Activated B cell treated with CpG ODN at 0.5 μM for 24 hours (primary cell): ENCODE measurements around the gene RAB7B. TPM values are rescaled to one million over a fixed set of nuclear protein-coding genes. Genes with fewer than 3 reads are reported as not detected.
"Not testable (repeated sequence)": the region's sequence is repeated elsewhere in the genome, so short reads cannot be mapped to it uniquely, and the experiment has no call there.

ENCODE experiments used
- ATAC-seq: fragments of 200-7000 bp; cut with Tn5 transposase; one replicate; pipeline ENCODE4 v1.10.0; 2021; ENCODE audit warnings: low read depth, mild to moderate bottlenecking, moderate library complexity
- CTCF ChIA-PET: fragments of 350-600 bp; sonication (Branson Sonifier 250); formaldehyde crosslinking; loops from one replicate; lab custom pipeline; 2021; ENCODE audit warnings: antibody characterized with exemption; lab: Charles Lee
- POLR2A ChIA-PET: fragments of 350-600 bp; sonication (Branson Sonifier 250); formaldehyde crosslinking; loops from one replicate; lab custom pipeline; 2021; ENCODE audit warnings: antibody characterized with exemption; lab: Charles Lee
- DNase-seq: peaks from one replicate; pipeline ENCODE4 v3.0.0; 2022
- H3K27ac Mint-ChIP-seq: one replicate; pipeline ENCODE4 v1.8.0; 2020; ENCODE audit warnings: mixed read lengths
- H3K27me3 Mint-ChIP-seq: one replicate; pipeline ENCODE4 v1.8.0; 2021; ENCODE audit warnings: mixed read lengths
- H3K36me3 Mint-ChIP-seq: one replicate; pipeline ENCODE4 v1.8.0; 2021; ENCODE audit warnings: low read depth, mixed read lengths
- H3K4me1 Mint-ChIP-seq: one replicate; pipeline ENCODE4 v1.8.0; 2021; ENCODE audit warnings: mixed read lengths
- H3K4me3 Mint-ChIP-seq: one replicate; pipeline ENCODE4 v1.8.0; 2020; ENCODE audit warnings: mild to moderate bottlenecking, mixed read lengths
- H3K9me3 Mint-ChIP-seq: one replicate; pipeline ENCODE4 v1.8.0; 2020; ENCODE audit warnings: mixed read lengths
- intact Hi-C: fragments of 100-400 bp; cut with micrococcal nuclease; formaldehyde crosslinking; loops from one replicate; pipeline ENCODE4 v1.15.1; 2024
- total RNA-seq: library from RNA; stranded (reverse); gene quantifications from 2 replicates; pipeline ENCODE4 v1.2.3, GENCODE V29; 2022
- TF ChIP-seq, protein P1 (sequence below): fragments of 200-600 bp; IDR thresholded peaks from one replicate; pipeline ENCODE4 v1.8.0; 2022; ENCODE audit warnings: antibody characterized with exemption, mild to moderate bottlenecking

Gene RAB7B
- total RNA-seq, 1 donor from 2014 or later = not detected

- Mint-ChIP-seq H3K4me3 (no peak overlapping the region), H3K9me3 (peaks cover 1% of the 10 kb centered on the region), H3K27ac (no peak overlapping the region), H3K27me3 (no peaks in the 10 kb centered on the region), H3K36me3 (no peaks in the 10 kb centered on the region), H3K4me1 (no peaks in the 10 kb centered on the region)
- TF ChIP-seq, protein P1, sequence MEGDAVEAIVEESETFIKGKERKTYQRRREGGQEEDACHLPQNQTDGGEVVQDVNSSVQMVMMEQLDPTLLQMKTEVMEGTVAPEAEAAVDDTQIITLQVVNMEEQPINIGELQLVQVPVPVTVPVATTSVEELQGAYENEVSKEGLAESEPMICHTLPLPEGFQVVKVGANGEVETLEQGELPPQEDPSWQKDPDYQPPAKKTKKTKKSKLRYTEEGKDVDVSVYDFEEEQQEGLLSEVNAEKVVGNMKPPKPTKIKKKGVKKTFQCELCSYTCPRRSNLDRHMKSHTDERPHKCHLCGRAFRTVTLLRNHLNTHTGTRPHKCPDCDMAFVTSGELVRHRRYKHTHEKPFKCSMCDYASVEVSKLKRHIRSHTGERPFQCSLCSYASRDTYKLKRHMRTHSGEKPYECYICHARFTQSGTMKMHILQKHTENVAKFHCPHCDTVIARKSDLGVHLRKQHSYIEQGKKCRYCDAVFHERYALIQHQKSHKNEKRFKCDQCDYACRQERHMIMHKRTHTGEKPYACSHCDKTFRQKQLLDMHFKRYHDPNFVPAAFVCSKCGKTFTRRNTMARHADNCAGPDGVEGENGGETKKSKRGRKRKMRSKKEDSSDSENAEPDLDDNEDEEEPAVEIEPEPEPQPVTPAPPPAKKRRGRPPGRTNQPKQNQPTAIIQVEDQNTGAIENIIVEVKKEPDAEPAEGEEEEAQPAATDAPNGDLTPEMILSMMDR = no peak
- POLR2A ChIA-PET = no interaction called here
- DNase-seq (no peak), ATAC-seq (no peak)
- intact Hi-C loops = no loop called here
- CTCF ChIA-PET = no interaction called here
These were observed 1.0 kb downstream of the RAB7B start for GRCh38 chr1:206002160-206002559.

GRCh38 chr1:206001476-206001888, 1.7 kb downstream of the RAB7B start:
- peaks cover 7% of the 10 kb centered on the region for H3K9me3 Mint-ChIP-seq
- H3K4me3 Mint-ChIP-seq = no peak overlapping the region
- no peak overlapping the region for H3K27ac Mint-ChIP-seq
- peaks cover 2% of the 10 kb centered on the region for H3K4me1 Mint-ChIP-seq
- DNase-seq = no peak
- ChIA-PET POLR2A (interaction anchor here (0.7 kb wide), 1 partner anchor 681 kb away, joined by 3 read pairs; no protein-coding TSS in a partner anchor), CTCF (no interaction called here)
- ATAC-seq = no peak
- TF ChIP-seq, protein P1 = no peak
- intact Hi-C loops = no loop called here
- H3K36me3 Mint-ChIP-seq = no peaks in the 10 kb centered on the region
- no peaks in the 10 kb centered on the region for H3K27me3 Mint-ChIP-seq

- H3K4me1 Mint-ChIP-seq = peaks cover 3% of the 10 kb centered on the region
- ATAC-seq (no peak), DNase-seq (no peak)
- ChIA-PET CTCF (interaction anchor here (0.8 to 1.7 kb wide), 3 partner anchors 19 to 105 kb away, joined by 3 to 9 read pairs (median 4); no protein-coding TSS in a partner anchor), POLR2A (interaction anchor here (0.7 kb wide), 1 partner anchor 682 kb away, joined by 3 read pairs; no protein-coding TSS in a partner anchor)
- H3K9me3 Mint-ChIP-seq = peaks cover 9% of the 10 kb centered on the region
- intact Hi-C loops = no loop called here
- no peaks in the 10 kb centered on the region for H3K27me3 Mint-ChIP-seq
- no peaks in the 10 kb centered on the region for H3K36me3 Mint-ChIP-seq
- no peak overlapping the region for H3K4me3 Mint-ChIP-seq
- TF ChIP-seq, protein P1 = no peak
- no peak overlapping the region for H3K27ac Mint-ChIP-seq
These were observed 2.4 kb downstream of the RAB7B start for GRCh38 chr1:206000641-206001339.

DNA sequence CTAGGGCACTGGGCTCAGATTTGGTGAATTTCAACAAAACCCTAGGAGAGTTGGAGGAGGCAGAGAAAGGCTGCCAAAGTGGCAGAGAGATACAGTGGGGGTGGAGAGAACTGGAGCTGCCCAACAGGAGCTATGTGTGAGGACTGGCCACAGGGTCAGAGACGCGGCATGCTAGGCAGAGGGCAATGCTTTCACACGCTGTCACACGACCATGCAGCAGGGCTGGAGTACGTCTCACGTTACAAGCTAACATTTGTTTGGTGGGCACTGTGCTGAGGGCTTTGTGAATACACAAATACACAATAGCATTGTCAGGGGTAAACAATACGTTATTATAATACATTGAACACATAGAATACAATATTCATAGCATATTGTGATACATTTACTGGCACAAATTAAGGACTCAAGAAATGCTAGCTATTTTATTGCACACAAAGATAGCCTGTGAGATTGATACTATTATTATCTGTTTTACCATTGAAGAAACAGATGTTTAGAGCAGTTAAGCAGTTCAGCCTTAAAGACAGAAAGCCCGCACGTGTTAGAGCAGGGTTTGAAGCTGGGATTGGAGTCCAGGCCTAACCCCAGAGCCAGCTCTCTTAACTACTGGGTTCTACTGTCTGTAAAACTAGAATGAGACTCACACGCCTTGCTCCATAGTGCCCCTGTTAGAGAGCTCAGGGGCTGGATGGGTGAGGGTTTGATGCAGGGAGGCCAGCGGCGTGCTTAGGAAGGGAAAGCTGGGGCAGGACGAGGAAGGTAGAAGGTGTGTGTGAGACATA, 4.5 kb downstream of the RAB7B start:
- DNase-seq (no peak), ATAC-seq (no peak)
- ChIA-PET POLR2A (no interaction called here), CTCF (interaction anchor here (1.0 to 1.3 kb wide), 2 partner anchors 15 to 21 kb away, joined by 3 to 4 read pairs; no protein-coding TSS in a partner anchor)
- TF ChIP-seq, protein P1 = no peak
- Mint-ChIP-seq H3K27me3 (no peaks in the 10 kb centered on the region), H3K36me3 (no peaks in the 10 kb centered on the region), H3K9me3 (peaks cover 9% of the 10 kb centered on the region), H3K4me3 (no peak overlapping the region), H3K4me1 (peaks cover 3% of the 10 kb centered on the region), H3K27ac (no peak overlapping the region)
- intact Hi-C loops = no loop called here

GRCh38 chr1:205996641-205997040, 6.6 kb downstream of the RAB7B start:
- POLR2A ChIA-PET, H3K27me3 Mint-ChIP-seq, H3K27ac Mint-ChIP-seq, H3K9me3 Mint-ChIP-seq, CTCF ChIA-PET, H3K4me3 Mint-ChIP-seq, H3K36me3 Mint-ChIP-seq, intact Hi-C loops, ATAC-seq, H3K4me1 Mint-ChIP-seq, DNase-seq: not testable (repeated sequence)
